ENCODE results near the gene SPEF2.

Gene SPEF2

GRCh38 chr5:35860686-35861085 lies 243.0 kb downstream of the SPEF2 start:
- Histone ChIP-seq H3K9me3 (no peaks in the 10 kb centered on the region), H3K4me3 (ENCODE audit: low read depth, low read length) (no peak overlapping the region), H3K4me1 (no peaks in the 10 kb centered on the region), H3K36me3 (no peaks in the 10 kb centered on the region), H3K27me3 (no peaks in the 10 kb centered on the region)
- TF ChIP-seq CTCF (IDR thresholded peaks at IDR 0.05; ENCODE audit: low read depth, low read length), result no peak
- no peak for DNase-seq

GRCh38 chr5:35861718-35862117 lies 244.1 kb downstream of the SPEF2 start:
- DNase-seq, result no peak
- H3K4me1 ChIP-seq, result no peaks in the 10 kb centered on the region
- H3K9me3 ChIP-seq, result no peaks in the 10 kb centered on the region
- H3K4me3 ChIP-seq (ENCODE audit: low read depth, low read length), result no peak overlapping the region
- H3K36me3 ChIP-seq, result no peaks in the 10 kb centered on the region
- TF ChIP-seq CTCF (IDR thresholded peaks at IDR 0.05; ENCODE audit: low read depth, low read length), result no peak
- no peaks in the 10 kb centered on the region for H3K27me3 ChIP-seq

- no peaks in the 10 kb centered on the region for H3K27me3 ChIP-seq
- no peaks in the 10 kb centered on the region for H3K4me1 ChIP-seq
- H3K9me3 ChIP-seq, result no peaks in the 10 kb centered on the region
- no peak overlapping the region for H3K4me3 ChIP-seq (ENCODE audit: low read depth, low read length)
- no peak for DNase-seq
- no peak for TF ChIP-seq CTCF (IDR thresholded peaks at IDR 0.05; ENCODE audit: low read depth, low read length)
- H3K36me3 ChIP-seq, result no peaks in the 10 kb centered on the region
Observed at GRCh38 chr5:35862126-35862525, 244.5 kb downstream of the SPEF2 start.

- Histone ChIP-seq H3K36me3 (no peaks in the 10 kb centered on the region), H3K27me3 (no peaks in the 10 kb centered on the region), H3K4me1 (no peaks in the 10 kb centered on the region), H3K9me3 (no peaks in the 10 kb centered on the region), H3K4me3 (ENCODE audit: low read depth, low read length) (no peak overlapping the region)
- TF ChIP-seq CTCF (IDR thresholded peaks at IDR 0.05; ENCODE audit: low read depth, low read length), result no peak
- no peak for DNase-seq
Observed at GRCh38 chr5:35863159-35863558, 245.5 kb downstream of the SPEF2 start.
